Esophagus mucosa (tissue), 1 donor: ENCODE measurements around the gene FAM13A. TPM values are rescaled to one million over a fixed set of nuclear protein-coding genes. Genes with fewer than 3 reads are reported as not detected.

Source experiments
- ATAC-seq: fragments of 200-7000 bp; cut with Tn5 transposase; one replicate; pipeline ENCODE4 v1.9.1; 2020
- total RNA-seq: library from RNA; stranded (reverse); gene quantifications from one replicate; pipeline ENCODE4 v1.2.4, GENCODE V29; 2023
- donor health status: DM: yes; HTN: yes; CAD: no.

Gene FAM13A
- total RNA-seq, 1 donor from 2014 or later: 5.7 TPM

GRCh38 chr4:88763075-88763474 lies 293.9 kb downstream of the FAM13A start:
- no peak for ATAC-seq

GRCh38 chr4:88761861-88762523 lies 295.0 kb downstream of the FAM13A start:
- no peak for ATAC-seq

GRCh38 chr4:88761342-88761741 lies 295.6 kb downstream of the FAM13A start:
- ATAC-seq: no peak

- no peak for ATAC-seq
Measured at GRCh38 chr4:88759895-88760290, 297.1 kb downstream of the FAM13A start.

- ATAC-seq: no peak
Measured at GRCh38 chr4:88759039-88759894, 297.7 kb downstream of the FAM13A start.

GRCh38 chr4:88758264-88758663 lies 298.7 kb downstream of the FAM13A start:
- no peak for ATAC-seq

GRCh38 chr4:88757776-88758175 lies 299.2 kb downstream of the FAM13A start:
- ATAC-seq: no peak

- no peak for ATAC-seq
Measured at GRCh38 chr4:88757067-88757466, 299.9 kb downstream of the FAM13A start.

- ATAC-seq: no peak
Measured at GRCh38 chr4:88756149-88756548, 300.8 kb downstream of the FAM13A start.

- ATAC-seq: no peak
Measured at GRCh38 chr4:88755454-88755853, 301.5 kb downstream of the FAM13A start.

GRCh38 chr4:88754796-88755195 lies 302.2 kb downstream of the FAM13A start:
- no peak for ATAC-seq

- no peak for ATAC-seq
Measured at GRCh38 chr4:88753658-88754571, 303.1 kb downstream of the FAM13A start.

- ATAC-seq: no peak
Measured at GRCh38 chr4:88752754-88753153, 304.2 kb downstream of the FAM13A start.

GRCh38 chr4:88752076-88752463 lies 304.9 kb downstream of the FAM13A start:
- ATAC-seq: no peak

- no peak for ATAC-seq
Measured at GRCh38 chr4:88751258-88752075, 305.5 kb downstream of the FAM13A start.

- no peak for ATAC-seq
Measured at GRCh38 chr4:88750369-88750768, 306.6 kb downstream of the FAM13A start.

GRCh38 chr4:88747351-88747750 lies 309.6 kb downstream of the FAM13A start:
- ATAC-seq: no peak

- no peak for ATAC-seq
Measured at GRCh38 chr4:88746206-88746605, 310.8 kb downstream of the FAM13A start.

- no peak for ATAC-seq
Measured at GRCh38 chr4:88745581-88746163, 311.3 kb downstream of the FAM13A start.

GRCh38 chr4:88745175-88745574 lies 311.8 kb downstream of the FAM13A start:
- ATAC-seq: no peak

- ATAC-seq: no peak
Measured at GRCh38 chr4:88744609-88745008, 312.4 kb downstream of the FAM13A start.

- no peak for ATAC-seq
Measured at GRCh38 chr4:88743696-88744095, 313.3 kb downstream of the FAM13A start.
